ENCODE measurements around the gene PFKP. TPM values are rescaled to one million over a fixed set of nuclear protein-coding genes. Genes with fewer than 3 reads are reported as not detected.

Gene PFKP
- total RNA-seq, 1 donor from 2014 or later, result 196 TPM

- DNase-seq (ENCODE audit: low read depth) (no peak), FAIRE-seq (no peak)
- Histone ChIP-seq H3K4me3 (ENCODE audit: low read depth, low read length) (no peak overlapping the region), H3K27me3 (ENCODE audit: control insufficient read depth, insufficient read depth, low read length) (no peaks in the 10 kb centered on the region), H3K36me3 (ENCODE audit: control insufficient read depth, insufficient read depth, low read length) (peaks cover 40% of the 10 kb centered on the region)
- TF ChIP-seq CTCF (IDR thresholded peaks at IDR 0.05; ENCODE audit: insufficient read depth, low read length, severe bottlenecking), result no peak
Measured at GRCh38 chr10:3148994-3149393, 81.6 kb downstream of the PFKP start.

GRCh38 chr10:3149918-3150317 is 82.6 kb downstream of the PFKP start:
- Histone ChIP-seq H3K36me3 (ENCODE audit: control insufficient read depth, insufficient read depth, low read length) (peaks cover 42% of the 10 kb centered on the region), H3K4me3 (ENCODE audit: low read depth, low read length) (no peak overlapping the region), H3K27me3 (ENCODE audit: control insufficient read depth, insufficient read depth, low read length) (no peaks in the 10 kb centered on the region)
- TF ChIP-seq CTCF (IDR thresholded peaks at IDR 0.05; ENCODE audit: insufficient read depth, low read length, severe bottlenecking), result no peak
- no peak for DNase-seq (ENCODE audit: low read depth)
- FAIRE-seq, result no peak

- FAIRE-seq (no peak), DNase-seq (ENCODE audit: low read depth) (no peak)
- no peak overlapping the region for H3K4me3 ChIP-seq (ENCODE audit: low read depth, low read length)
- TF ChIP-seq CTCF (IDR thresholded peaks at IDR 0.05; ENCODE audit: insufficient read depth, low read length, severe bottlenecking), result no peak
- peaks cover 42% of the 10 kb centered on the region for H3K36me3 ChIP-seq (ENCODE audit: control insufficient read depth, insufficient read depth, low read length)
- H3K27me3 ChIP-seq (ENCODE audit: control insufficient read depth, insufficient read depth, low read length), result no peaks in the 10 kb centered on the region
Measured at GRCh38 chr10:3150366-3150765, 83.0 kb downstream of the PFKP start.

GRCh38 chr10:3150961-3151360 is 83.6 kb downstream of the PFKP start:
- Histone ChIP-seq H3K4me3 (ENCODE audit: low read depth, low read length) (no peak overlapping the region), H3K36me3 (ENCODE audit: control insufficient read depth, insufficient read depth, low read length) (peaks cover 41% of the 10 kb centered on the region), H3K27me3 (ENCODE audit: control insufficient read depth, insufficient read depth, low read length) (no peaks in the 10 kb centered on the region)
- no peak for TF ChIP-seq CTCF (IDR thresholded peaks at IDR 0.05; ENCODE audit: insufficient read depth, low read length, severe bottlenecking)
- DNase-seq (ENCODE audit: low read depth), result no peak
- FAIRE-seq, result peak; percentile 55

- DNase-seq (ENCODE audit: low read depth) (no peak), FAIRE-seq (no peak)
- H3K36me3 ChIP-seq (ENCODE audit: control insufficient read depth, insufficient read depth, low read length), result peaks cover 40% of the 10 kb centered on the region
- H3K4me3 ChIP-seq (ENCODE audit: low read depth, low read length), result no peak overlapping the region
- no peaks in the 10 kb centered on the region for H3K27me3 ChIP-seq (ENCODE audit: control insufficient read depth, insufficient read depth, low read length)
- TF ChIP-seq CTCF (IDR thresholded peaks at IDR 0.05; ENCODE audit: insufficient read depth, low read length, severe bottlenecking), result no peak
Measured at GRCh38 chr10:3151889-3152565, 84.7 kb downstream of the PFKP start.

GRCh38 chr10:3152566-3152935 is 85.2 kb downstream of the PFKP start:
- no peak overlapping the region for H3K4me3 ChIP-seq (ENCODE audit: low read depth, low read length)
- H3K36me3 ChIP-seq (ENCODE audit: control insufficient read depth, insufficient read depth, low read length), result peaks cover 38% of the 10 kb centered on the region
- FAIRE-seq (no peak), DNase-seq (ENCODE audit: low read depth) (no peak)
- TF ChIP-seq CTCF (IDR thresholded peaks at IDR 0.05; ENCODE audit: insufficient read depth, low read length, severe bottlenecking), result no peak
- H3K27me3 ChIP-seq (ENCODE audit: control insufficient read depth, insufficient read depth, low read length), result no peaks in the 10 kb centered on the region
